ENCODE data around the gene TFF2. TPM values are rescaled to one million over a fixed set of nuclear protein-coding genes. Genes with fewer than 3 reads are reported as not detected.

Gene TFF2
- total RNA-seq, 1 donor: not detected

- Histone ChIP-seq H3K4me3 (ENCODE audit: insufficient read depth, low read length) (no peak overlapping the region), H3K9me3 (ENCODE audit: low read depth, low read length) (no peaks in the 10 kb centered on the region), H3K4me2 (ENCODE audit: insufficient read depth, low read length) (no peak overlapping the region), H3K36me3 (ENCODE audit: insufficient read depth, low read length) (no peaks in the 10 kb centered on the region), H3K4me1 (ENCODE audit: insufficient read depth, low read length) (no peaks in the 10 kb centered on the region), H2AFZ (ENCODE audit: low read length) (no peak overlapping the region), H3K27me3 (ENCODE audit: insufficient read depth, low read length) (no peaks in the 10 kb centered on the region), H4K20me1 (ENCODE audit: insufficient read depth, low read length) (no peaks in the 10 kb centered on the region), H3K27ac (ENCODE audit: low read depth, low read length) (no peak overlapping the region), H3K79me2 (ENCODE audit: insufficient read depth, low read length) (no peaks in the 10 kb centered on the region)
- DNase-seq (ENCODE audit: insufficient read length, low spot score, missing footprints): no peak
- TF ChIP-seq CTCF (IDR thresholded peaks at IDR 0.05; ENCODE audit: extremely low read depth, low read depth, low read length): no peak
Observed at GRCh38 chr21:42297377-42297776, 53.4 kb downstream of the TFF2 start.

DNA sequence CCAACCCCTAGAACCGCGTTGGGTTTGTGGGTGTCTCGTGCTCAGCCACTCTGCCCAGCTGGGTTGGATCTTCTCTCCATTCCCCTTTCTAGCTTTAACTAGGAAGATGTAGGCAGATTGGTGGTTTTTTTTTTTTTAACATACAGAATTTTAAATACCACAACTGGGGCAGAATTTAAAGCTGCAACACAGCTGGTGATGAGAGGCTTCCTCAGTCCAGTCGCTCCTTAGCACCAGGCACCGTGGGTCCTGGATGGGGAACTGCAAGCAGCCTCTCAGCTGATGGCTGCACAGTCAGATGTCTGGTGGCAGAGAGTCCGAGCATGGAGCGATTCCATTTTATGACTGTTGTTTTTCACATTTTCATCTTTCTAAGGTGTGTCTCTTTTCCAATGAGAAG lies 54.3 kb downstream of the TFF2 start:
- H3K4me2 ChIP-seq (ENCODE audit: insufficient read depth, low read length): no peak overlapping the region
- no peaks in the 10 kb centered on the region for H3K9me3 ChIP-seq (ENCODE audit: low read depth, low read length)
- no peaks in the 10 kb centered on the region for H3K79me2 ChIP-seq (ENCODE audit: insufficient read depth, low read length)
- H3K4me1 ChIP-seq (ENCODE audit: insufficient read depth, low read length): no peaks in the 10 kb centered on the region
- no peak overlapping the region for H2AFZ ChIP-seq (ENCODE audit: low read length)
- no peaks in the 10 kb centered on the region for H4K20me1 ChIP-seq (ENCODE audit: insufficient read depth, low read length)
- no peak for DNase-seq (ENCODE audit: insufficient read length, low spot score, missing footprints)
- no peaks in the 10 kb centered on the region for H3K36me3 ChIP-seq (ENCODE audit: insufficient read depth, low read length)
- TF ChIP-seq CTCF (IDR thresholded peaks at IDR 0.05; ENCODE audit: extremely low read depth, low read depth, low read length): no peak
- H3K27me3 ChIP-seq (ENCODE audit: insufficient read depth, low read length): no peaks in the 10 kb centered on the region
- no peak overlapping the region for H3K27ac ChIP-seq (ENCODE audit: low read depth, low read length)
- H3K4me3 ChIP-seq (ENCODE audit: insufficient read depth, low read length): no peak overlapping the region

Other genes with a start within 250 kb of the TFF2 start
- under 0.01 and 0.72 TPM in 2 replicates for gene ABCG1, start 131.9 kb downstream of the TFF2 start, total RNA-seq
- not detected in 2 replicates for gene TFF3, start 35.6 kb downstream of the TFF2 start, total RNA-seq
- not detected in 2 replicates for gene TFF1, start 15.5 kb upstream of the TFF2 start, total RNA-seq
- not detected in 2 replicates for gene TMPRSS3, start 45.1 kb upstream of the TFF2 start, total RNA-seq
- not detected in 2 replicates for gene UBASH3A, start 52.9 kb upstream of the TFF2 start, total RNA-seq
- 0.29 TPM in 1 of 2 replicates, not detected in the other for gene RSPH1, start 145.2 kb upstream of the TFF2 start, total RNA-seq
- gene SLC37A1, start 162.9 kb upstream of the TFF2 start, total RNA-seq: 5.9 and 6.9 TPM in 2 replicates